CD4-positive, alpha-beta T cell treated with Interleukin-15 for 1 hour (primary cell): ENCODE measurements around the gene IGHMBP2.

ENCODE experiments used
- DNase-seq: peaks from one replicate; pipeline ENCODE4 v3.0.0-alpha.2; 2020

The IGHMBP2 gene

GRCh38 chr11:68890490-68891231 lies 13.0 kb upstream of the IGHMBP2 start:
- DNase-seq, result no peak

- DNase-seq, result no peak
These were observed 12.2 kb upstream of the IGHMBP2 start for GRCh38 chr11:68891351-68891948.

GRCh38 chr11:68892576-68892975 lies 11.1 kb upstream of the IGHMBP2 start:
- DNase-seq, result no peak

DNA sequence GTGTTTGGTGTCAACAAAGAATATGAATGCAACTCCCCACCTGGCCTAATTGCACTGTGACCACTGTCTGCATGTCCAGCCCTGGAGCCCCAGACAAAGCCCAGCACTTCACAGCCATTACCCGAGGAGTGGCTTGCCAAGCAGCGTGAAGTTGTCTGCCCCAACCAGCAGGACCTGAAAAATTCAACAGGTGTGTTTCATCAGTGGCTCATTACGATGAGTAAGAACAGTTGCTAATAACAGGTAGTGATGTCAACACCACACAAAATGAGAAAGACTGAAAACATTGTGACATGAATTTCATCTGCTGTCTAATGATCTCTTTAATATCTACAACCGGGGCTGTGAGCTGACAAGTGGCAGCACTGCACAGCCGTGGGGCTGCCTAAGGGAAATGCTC lies 10.4 kb upstream of the IGHMBP2 start:
- no peak for DNase-seq

DNA sequence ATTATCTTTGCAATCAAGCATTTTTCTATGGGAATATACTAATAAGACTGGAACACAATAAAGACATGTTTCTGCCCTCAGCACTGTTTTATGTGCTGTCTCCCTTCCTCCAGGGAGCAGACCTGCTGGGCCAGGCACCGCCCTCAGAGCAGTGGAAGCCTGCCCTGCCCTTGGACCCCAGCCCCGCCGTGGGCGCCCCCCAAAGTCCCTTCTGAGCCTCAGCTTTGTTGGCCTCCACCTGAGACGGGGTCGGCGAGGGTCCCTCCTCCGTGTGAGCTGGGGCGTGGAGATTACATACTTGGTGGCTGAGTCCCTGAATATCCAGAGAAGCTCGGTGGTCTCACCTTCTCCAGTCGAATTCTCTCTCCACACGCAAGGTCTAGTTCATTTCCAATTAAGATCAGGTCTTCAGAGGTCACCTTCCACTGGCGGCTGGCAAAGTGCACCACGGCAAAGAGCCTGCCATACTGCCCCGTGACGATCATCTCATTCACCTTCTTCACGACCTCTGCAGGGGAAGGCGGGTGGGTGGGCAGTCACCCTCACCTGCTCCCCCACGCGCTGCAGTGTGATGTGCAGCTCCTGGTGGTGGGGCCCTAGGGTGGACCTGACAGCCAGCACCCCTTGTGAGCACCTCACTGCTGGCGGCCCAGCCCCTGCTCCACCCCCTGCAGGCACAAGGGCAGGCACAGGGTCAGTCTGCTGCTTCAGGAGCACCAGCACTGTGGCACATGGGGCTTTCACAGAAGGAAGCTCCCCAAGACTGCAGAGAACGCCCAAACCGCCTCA lies 7.3 kb upstream of the IGHMBP2 start:
- DNase-seq, result no peak

DNA sequence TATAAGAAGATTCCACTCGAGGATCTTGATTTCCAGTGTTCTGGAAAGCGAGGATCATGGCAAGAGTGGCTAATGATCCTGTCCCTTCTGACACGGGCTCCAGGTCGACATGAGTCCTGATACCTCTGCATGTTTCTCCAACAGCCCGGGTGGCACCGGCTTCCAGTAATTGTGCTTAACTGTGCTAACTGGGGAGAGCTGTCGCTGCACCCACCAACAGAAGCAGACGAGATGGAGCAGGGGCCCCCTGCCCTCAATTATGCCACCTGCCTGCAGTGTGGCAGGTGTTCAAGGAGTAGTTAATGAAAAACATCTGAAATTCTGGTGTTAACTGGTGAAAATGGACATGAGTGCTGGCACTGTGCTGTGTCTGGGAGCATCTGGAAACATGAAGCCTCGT lies 6.2 kb upstream of the IGHMBP2 start:
- DNase-seq, result no peak

DNA sequence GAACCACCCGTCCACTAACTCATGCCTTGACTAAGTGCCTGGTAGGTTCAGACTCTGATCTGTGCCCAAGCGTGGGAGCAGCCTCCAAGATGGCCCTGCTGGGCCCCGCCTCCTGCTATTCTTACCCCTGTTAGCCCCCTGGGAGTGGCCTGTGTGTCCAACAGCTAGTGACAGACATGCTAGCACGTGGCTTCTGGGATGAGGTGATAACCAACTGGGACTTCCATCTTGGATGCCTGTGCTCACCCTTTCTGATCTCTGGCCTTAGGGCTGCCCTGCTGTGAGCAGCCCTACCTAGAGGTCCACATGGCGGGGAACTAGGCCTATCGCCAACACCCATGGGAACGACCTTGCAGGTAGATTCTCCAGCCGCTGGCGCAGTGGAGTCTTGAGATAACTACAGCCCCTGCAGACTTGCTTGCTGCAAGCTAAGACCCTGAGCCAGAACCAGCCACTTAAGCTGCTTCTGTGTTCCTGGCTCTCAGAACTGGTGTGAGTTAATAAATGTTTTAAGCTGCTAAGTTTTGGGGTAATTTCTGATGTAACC lies 2.8 kb upstream of the IGHMBP2 start:
- no peak for DNase-seq

DNA sequence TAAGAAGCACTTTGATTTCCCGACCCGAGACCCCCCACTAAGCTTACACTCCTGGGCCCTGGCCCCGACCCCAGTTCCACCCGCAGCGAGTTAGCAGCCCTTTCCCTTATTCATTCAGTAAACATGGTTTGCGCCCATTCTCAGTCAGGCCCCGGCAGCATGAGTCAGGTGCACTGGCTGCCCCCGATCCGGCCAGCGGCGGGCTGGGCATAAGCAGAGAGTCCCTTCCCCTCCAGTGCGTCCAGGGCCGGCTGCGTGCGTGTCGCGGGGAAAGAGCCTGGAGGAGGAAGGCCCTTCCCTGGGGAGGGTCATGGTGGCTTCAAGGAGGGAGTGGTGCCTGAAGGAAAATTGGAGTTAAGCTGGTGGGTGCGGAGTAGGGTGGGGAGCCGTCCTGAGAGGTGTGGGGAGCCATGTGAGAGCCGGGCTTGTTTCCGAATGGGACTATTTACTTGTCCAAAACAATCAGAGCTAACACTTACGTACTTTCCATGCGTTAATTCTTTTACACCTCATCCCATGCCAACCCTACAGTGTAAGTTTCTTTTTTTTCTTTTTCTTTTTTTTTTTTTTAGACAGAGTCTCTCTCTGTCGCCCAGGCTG lies 657 bp downstream of the IGHMBP2 start:
- no peak for DNase-seq

DNA sequence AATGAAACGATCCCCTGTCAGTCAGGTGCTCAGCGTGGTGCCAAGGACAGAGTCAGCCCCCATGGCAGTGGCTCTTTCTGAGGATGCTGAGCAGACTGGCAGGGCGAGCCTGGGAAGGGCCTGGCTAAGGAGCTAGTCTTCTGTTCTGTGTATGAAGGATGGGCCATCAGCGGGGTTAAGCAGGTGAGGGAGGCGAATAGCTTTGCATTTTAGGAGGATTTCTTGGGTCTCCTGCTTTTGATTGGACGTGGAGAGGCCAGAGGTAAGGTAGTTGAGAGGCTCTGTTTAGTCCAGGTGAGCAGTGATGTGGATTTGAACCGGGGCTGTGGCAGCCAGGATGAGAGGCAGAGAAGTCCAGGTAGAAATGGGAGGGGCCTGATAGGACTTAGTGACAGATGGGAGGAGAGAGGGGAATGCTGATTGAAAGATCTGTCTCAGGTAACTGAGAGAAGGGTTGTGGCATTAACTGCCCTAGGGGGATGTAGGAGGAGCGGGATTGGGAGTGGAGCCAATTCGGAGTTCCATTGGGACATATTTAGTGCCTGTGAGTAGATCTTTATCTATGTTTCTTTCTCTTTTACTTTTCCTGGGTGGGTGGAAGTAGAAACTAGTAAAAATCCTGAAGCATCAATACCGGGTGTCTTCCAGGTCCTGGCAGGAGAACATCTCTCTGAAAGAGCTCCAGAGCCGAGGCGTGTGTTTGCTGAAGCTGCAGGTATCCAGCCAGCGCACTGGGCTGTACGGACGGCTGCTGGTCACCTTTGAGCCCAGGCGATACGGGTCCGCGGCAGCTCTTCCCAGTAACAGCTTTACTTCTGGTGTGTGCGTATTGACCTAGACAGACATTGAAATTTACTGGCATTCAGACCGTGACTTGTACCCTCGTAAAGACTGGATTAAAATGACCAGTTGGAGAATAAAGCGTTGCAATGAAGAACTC lies 2.0 kb downstream of the IGHMBP2 start:
- DNase-seq, result no peak

- no peak for DNase-seq
These were observed 4.6 kb downstream of the IGHMBP2 start for GRCh38 chr11:68908273-68908672.

DNA sequence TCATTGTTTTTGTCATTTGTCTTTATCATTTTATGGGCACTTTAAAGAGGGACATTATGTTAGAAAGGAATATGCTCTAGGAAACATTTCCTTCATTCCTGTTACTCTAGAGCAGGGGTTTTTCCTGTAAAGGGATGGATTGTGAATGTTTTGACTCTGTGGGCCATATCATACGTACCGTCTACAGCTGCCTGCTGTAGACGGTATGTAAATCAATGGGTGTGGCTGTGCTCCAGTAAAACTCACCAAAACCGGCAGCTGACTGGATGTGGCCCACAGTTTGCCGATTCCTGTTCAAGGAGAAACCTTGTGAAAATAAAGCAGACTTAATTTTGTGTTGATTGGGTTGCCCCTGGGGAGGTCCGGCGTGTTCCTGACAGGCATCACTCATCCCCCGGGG lies 7.3 kb downstream of the IGHMBP2 start:
- no peak for DNase-seq

- DNase-seq, result no peak
These were observed 8.0 kb downstream of the IGHMBP2 start for GRCh38 chr11:68911731-68912130.

GRCh38 chr11:68912254-68912653 lies 8.6 kb downstream of the IGHMBP2 start:
- DNase-seq, result no peak

DNA sequence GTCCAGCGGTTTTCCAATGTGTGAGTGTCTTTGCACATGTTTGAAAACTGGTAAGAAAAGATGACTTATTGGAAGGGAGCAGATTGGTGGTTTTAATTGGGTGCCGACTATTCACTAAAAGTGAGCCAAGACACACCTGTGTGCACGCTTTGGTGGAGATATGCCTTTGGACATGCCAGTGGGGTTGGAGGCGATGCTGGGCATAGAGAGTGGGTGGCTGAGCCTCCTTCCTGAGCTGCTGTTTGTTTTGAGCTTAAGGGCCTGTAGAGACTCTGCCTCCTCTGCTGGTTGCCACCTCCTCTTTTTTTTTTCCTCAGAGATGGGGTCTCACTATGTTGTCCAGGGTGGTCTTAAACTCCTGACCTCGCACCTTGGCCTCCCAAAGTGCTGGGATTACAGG lies 9.5 kb downstream of the IGHMBP2 start:
- no peak for DNase-seq

DNA sequence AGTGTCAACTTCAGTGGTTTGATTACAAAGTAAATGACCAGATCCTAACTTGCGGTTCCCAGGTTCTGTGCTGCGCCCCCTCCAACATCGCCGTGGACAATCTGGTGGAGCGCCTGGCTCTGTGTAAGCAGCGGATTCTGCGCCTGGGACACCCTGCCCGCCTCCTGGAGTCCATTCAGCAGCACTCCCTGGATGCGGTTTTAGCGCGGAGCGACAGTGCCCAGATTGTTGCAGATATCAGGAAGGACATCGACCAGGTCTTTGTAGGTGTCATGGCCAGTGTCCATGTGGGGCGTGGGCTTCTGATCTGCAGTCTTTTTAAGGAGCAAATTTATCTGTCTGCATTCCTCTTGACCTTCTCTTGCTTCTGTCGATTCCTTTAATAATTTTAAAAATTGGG lies 11.1 kb downstream of the IGHMBP2 start:
- DNase-seq, result no peak

GRCh38 chr11:68916439-68916838 lies 12.7 kb downstream of the IGHMBP2 start:
- no peak for DNase-seq

DNA sequence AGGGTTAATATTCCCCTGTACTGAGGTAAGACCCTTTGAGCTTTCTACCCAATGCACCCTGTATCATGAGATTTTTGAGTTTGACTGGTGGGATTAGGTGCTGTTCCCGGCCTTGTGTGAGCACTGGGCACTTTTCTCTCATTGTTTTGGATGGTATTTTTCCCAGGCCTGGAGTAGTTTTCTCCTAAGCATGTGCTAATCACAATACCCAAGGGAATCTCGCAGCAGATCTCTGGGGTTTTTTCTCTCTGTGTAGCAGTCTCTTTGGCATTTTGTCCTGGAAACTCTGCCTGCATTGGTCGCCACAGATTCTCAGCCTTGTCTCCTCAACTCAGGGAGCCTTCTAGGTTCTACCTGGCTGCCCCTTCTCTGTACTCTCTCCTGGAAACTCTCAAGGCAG lies 19.9 kb downstream of the IGHMBP2 start:
- DNase-seq, result no peak

- DNase-seq, result no peak
These were observed 20.6 kb downstream of the IGHMBP2 start for GRCh38 chr11:68924073-68924925.

DNA sequence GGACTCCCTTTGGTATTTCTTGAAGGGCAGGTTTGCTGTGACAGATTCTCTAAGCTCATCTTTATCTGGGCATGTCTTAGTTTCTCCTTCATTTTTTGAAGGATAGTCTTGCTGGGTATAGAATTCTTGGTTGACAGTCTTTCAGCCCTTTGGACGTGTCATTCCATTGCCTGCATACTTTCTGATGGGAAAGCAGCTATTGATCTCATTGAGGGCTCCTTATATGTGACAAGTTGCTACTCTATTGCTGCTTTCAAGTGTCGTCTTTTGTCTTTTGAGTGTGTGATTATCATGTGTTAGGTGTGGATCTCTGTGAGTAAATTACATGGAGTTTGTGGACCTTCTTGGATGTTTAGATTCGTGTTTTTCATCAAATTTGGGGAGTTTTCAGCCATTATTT lies 21.9 kb downstream of the IGHMBP2 start:
- DNase-seq, result no peak

- peak; percentile 49 for DNase-seq
These were observed 23.8 kb downstream of the IGHMBP2 start for GRCh38 chr11:68927280-68928135.
